H1 (cell line): ENCODE measurements around the gene RAB3IL1.

Source experiments
- CEBPB ChIP-seq: IDR thresholded peaks from 2 replicates; pipeline ENCODE4 v1.6.1; 2012; ENCODE audit warnings: low read depth, low read length
- CHD2 ChIP-seq: IDR thresholded peaks from 2 replicates; pipeline ENCODE4 v1.6.1; 2012; ENCODE audit warnings: low read length, improper control_type of control experiment
- CREB1 ChIP-seq: IDR thresholded peaks from 2 replicates; pipeline ENCODE4 v1.6.1; 2012; ENCODE audit warnings: inconsistent platforms
- EP300 ChIP-seq, 2 experiments: IDR thresholded peaks; 1 replicate in 1 of 2; 2 replicates in 1 of 2; pipeline ENCODE4 v1.6.1; 2011 to 2012; ENCODE audit warnings: low read depth in 2 of 2, low read length in 2 of 2, mild to moderate bottlenecking in 2 of 2, borderline replicate concordance in 1 of 2, inconsistent platforms in 1 of 2, moderate library complexity in 1 of 2
- KDM1A ChIP-seq: fragments of 200-600, 300-600 bp; sonication (generic); IDR thresholded peaks from 2 replicates; pipeline ENCODE4 v1.7.1; 2016; ENCODE audit warnings: mild to moderate bottlenecking, low read length, borderline replicate concordance
- POLR2A ChIP-seq, 2 experiments: IDR thresholded peaks; 1 replicate in 1 of 2; 2 replicates in 1 of 2; pipeline ENCODE4 v1.6.1; 2011; ENCODE audit warnings: low read depth in 2 of 2, low read length in 2 of 2, mild to moderate bottlenecking in 2 of 2; ENCODE audit errors: control extremely low read depth in 1 of 2
- POLR2AphosphoS5 ChIP-seq: IDR thresholded peaks from 2 replicates; pipeline ENCODE4 v1.6.1; 2011; ENCODE audit warnings: low read depth, low read length
- POU5F1 ChIP-seq: IDR thresholded peaks from 2 replicates; pipeline ENCODE4 v1.6.1; 2011; ENCODE audit warnings: low read depth, mild to moderate bottlenecking, low read length, moderate library complexity
- SP1 ChIP-seq: IDR thresholded peaks from 2 replicates; pipeline ENCODE4 v1.6.1; 2011; ENCODE audit warnings: low read depth, low read length
- TBP ChIP-seq: IDR thresholded peaks from 2 replicates; pipeline ENCODE4 v1.6.1; 2011; ENCODE audit warnings: low read depth, low read length, improper control_type of control experiment
- TEAD4 ChIP-seq: IDR thresholded peaks from 2 replicates; pipeline ENCODE4 v1.6.1; 2012; ENCODE audit warnings: low read depth, low read length, inconsistent platforms, mixed read lengths
- ZNF274 ChIP-seq: IDR thresholded peaks from 2 replicates; pipeline ENCODE4 v1.7.0; 2012; ENCODE audit warnings: low read length, borderline replicate concordance; ENCODE audit errors: extremely low read depth
- TF ChIP-seq, protein P1 (sequence below), 3 experiments: IDR thresholded peaks; 1 replicate in 2 of 3; 2 replicates in 1 of 3; pipeline versions ENCODE4 v1.5.1 to v1.6.1; 2011; ENCODE audit warnings: low read length in 3 of 3, mild to moderate bottlenecking in 3 of 3, inconsistent platforms in 2 of 3, low read depth in 1 of 3, moderate library complexity in 1 of 3; ENCODE audit not compliant: insufficient read depth in 1 of 3; ENCODE audit errors: control extremely low read depth in 1 of 3

GRCh38 chr11:61954851-61955421 is 37.6 kb upstream of the RAB3IL1 start:
- no peak for TF ChIP-seq TBP
- TF ChIP-seq CHD2, result no peak
- TF ChIP-seq POLR2AphosphoS5, result no peak
- TF ChIP-seq, protein P1, sequence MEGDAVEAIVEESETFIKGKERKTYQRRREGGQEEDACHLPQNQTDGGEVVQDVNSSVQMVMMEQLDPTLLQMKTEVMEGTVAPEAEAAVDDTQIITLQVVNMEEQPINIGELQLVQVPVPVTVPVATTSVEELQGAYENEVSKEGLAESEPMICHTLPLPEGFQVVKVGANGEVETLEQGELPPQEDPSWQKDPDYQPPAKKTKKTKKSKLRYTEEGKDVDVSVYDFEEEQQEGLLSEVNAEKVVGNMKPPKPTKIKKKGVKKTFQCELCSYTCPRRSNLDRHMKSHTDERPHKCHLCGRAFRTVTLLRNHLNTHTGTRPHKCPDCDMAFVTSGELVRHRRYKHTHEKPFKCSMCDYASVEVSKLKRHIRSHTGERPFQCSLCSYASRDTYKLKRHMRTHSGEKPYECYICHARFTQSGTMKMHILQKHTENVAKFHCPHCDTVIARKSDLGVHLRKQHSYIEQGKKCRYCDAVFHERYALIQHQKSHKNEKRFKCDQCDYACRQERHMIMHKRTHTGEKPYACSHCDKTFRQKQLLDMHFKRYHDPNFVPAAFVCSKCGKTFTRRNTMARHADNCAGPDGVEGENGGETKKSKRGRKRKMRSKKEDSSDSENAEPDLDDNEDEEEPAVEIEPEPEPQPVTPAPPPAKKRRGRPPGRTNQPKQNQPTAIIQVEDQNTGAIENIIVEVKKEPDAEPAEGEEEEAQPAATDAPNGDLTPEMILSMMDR (IDR thresholded peaks at IDR 0.05; ENCODE audit: control extremely low read depth in 1 of 3, insufficient read depth in 1 of 3, low read depth in 1 of 3, low read length in 3 of 3), result peak in 2 of 3 experiments; percentile 23 to 31; a peak in 3 of 4 replicates
- no peak for TF ChIP-seq TEAD4
- TF ChIP-seq POLR2A (IDR thresholded peaks at IDR 0.05; ENCODE audit: control extremely low read depth in 1 of 2, low read depth in 2 of 2, low read length in 2 of 2), result no peak; a peak in 1 of 3 replicates
- TF ChIP-seq SP1, result no peak
- TF ChIP-seq CREB1, result no peak
- TF ChIP-seq EP300 (IDR thresholded peaks at IDR 0.05; ENCODE audit: borderline replicate concordance in 1 of 2, low read depth in 2 of 2, low read length in 2 of 2), result no peak
- TF ChIP-seq ZNF274, result no peak
- TF ChIP-seq POU5F1, result no peak
- TF ChIP-seq KDM1A, result 0 out of 2 replicates have a peak, but pooled peaks have one; percentile 5
- peak; percentile 34; the same call in 1 of the 2 replicates for TF ChIP-seq CEBPB
